Activated T-cell treated with anti-CD3 and anti-CD28 coated beads for 1 hour (primary cell): ENCODE measurements around the gene CADM3.
A peak's percentile ranks its signal among the peaks of the same experiment; 100 is the strongest.

ENCODE experiments used
- DNase-seq: peaks from one replicate; pipeline ENCODE4 v3.0.0-alpha.2; 2020; ENCODE audit warnings: low read depth

Gene CADM3

GRCh38 chr1:159175571-159175970, 4.2 kb downstream of the CADM3 start:
- no peak for DNase-seq

- DNase-seq: no peak
These were observed 6.0 kb downstream of the CADM3 start for GRCh38 chr1:159177272-159177907.

GRCh38 chr1:159179906-159180305, 8.5 kb downstream of the CADM3 start:
- no peak for DNase-seq

GRCh38 chr1:159180516-159180915, 9.1 kb downstream of the CADM3 start:
- DNase-seq: no peak

- DNase-seq: no peak
These were observed 10.1 kb downstream of the CADM3 start for GRCh38 chr1:159181328-159182024.

GRCh38 chr1:159184201-159184600, 12.8 kb downstream of the CADM3 start:
- DNase-seq: no peak

- DNase-seq: no peak
These were observed 13.7 kb downstream of the CADM3 start for GRCh38 chr1:159185121-159185520.

- no peak for DNase-seq
These were observed 15.6 kb downstream of the CADM3 start for GRCh38 chr1:159187033-159187432.

GRCh38 chr1:159187647-159188374, 16.4 kb downstream of the CADM3 start:
- DNase-seq: no peak

GRCh38 chr1:159188375-159188788, 17.0 kb downstream of the CADM3 start:
- DNase-seq: no peak

- no peak for DNase-seq
These were observed 19.0 kb downstream of the CADM3 start for GRCh38 chr1:159190441-159190840.

- DNase-seq: no peak
These were observed 25.1 kb downstream of the CADM3 start for GRCh38 chr1:159196543-159196942.

- peak; percentile 4 for DNase-seq
These were observed 26.4 kb downstream of the CADM3 start for GRCh38 chr1:159197561-159198557.

- no peak for DNase-seq
These were observed 28.5 kb downstream of the CADM3 start for GRCh38 chr1:159199901-159200300.

GRCh38 chr1:159200769-159201168, 29.4 kb downstream of the CADM3 start:
- DNase-seq: no peak

- no peak for DNase-seq
These were observed 30.2 kb downstream of the CADM3 start for GRCh38 chr1:159201642-159202041.

GRCh38 chr1:159203610-159204009, 32.2 kb downstream of the CADM3 start:
- no peak for DNase-seq

GRCh38 chr1:159204161-159205141, 33.0 kb downstream of the CADM3 start, which contains the start of gene ACKR1:
ACKR1 (plus strand) TSS chr1:159204875; CDS start chr1:159204960, 85 bp downstream.
- no peak for DNase-seq

- no peak for DNase-seq
These were observed 33.8 kb downstream of the CADM3 start for GRCh38 chr1:159205225-159205624.

- DNase-seq: no peak
These were observed 34.7 kb downstream of the CADM3 start for GRCh38 chr1:159206110-159206509.

GRCh38 chr1:159207080-159207479, 35.7 kb downstream of the CADM3 start:
- DNase-seq: no peak
